Liver (tissue), 9 donors: ENCODE results near the gene ADPRS. TPM values are rescaled to one million over a fixed set of nuclear protein-coding genes. Genes with fewer than 3 reads are reported as not detected.

Source experiments
- DNase-seq: peaks from one replicate; pipeline ENCODE4 v3.0.0-alpha.2; 2017; ENCODE audit warnings: low spot score
- H3K27ac ChIP-seq, 2 donors: one replicate each; pipeline ENCODE4 v1.7.0; 2013; ENCODE audit warnings: inconsistent platforms in 2 of 2, low read length in 2 of 2, control low read depth in 1 of 2, low read depth in 1 of 2, mild to moderate bottlenecking in 1 of 2
- H3K27me3 ChIP-seq, 4 donors: one replicate each; pipeline versions ENCODE4 v1.6.1 to v1.7.0; 2013; ENCODE audit warnings: low read length in 3 of 4, inconsistent platforms in 1 of 4, mild to moderate bottlenecking in 1 of 4, moderate library complexity in 1 of 4; ENCODE audit not compliant: control insufficient read depth in 4 of 4, insufficient read depth in 4 of 4
- H3K36me3 ChIP-seq, 4 donors: one replicate each; pipeline versions ENCODE4 v1.6.1 to v1.7.0; 2013; ENCODE audit warnings: low read length in 3 of 4, mild to moderate bottlenecking in 3 of 4, low read depth in 1 of 4, moderate library complexity in 1 of 4; ENCODE audit not compliant: control insufficient read depth in 4 of 4, insufficient read depth in 3 of 4
- H3K4me1 ChIP-seq, 4 donors: one replicate each; pipeline versions ENCODE4 v1.6.1 to v1.7.0; 2013; ENCODE audit warnings: low read length in 3 of 4, mild to moderate bottlenecking in 3 of 4, moderate library complexity in 1 of 4; ENCODE audit not compliant: control insufficient read depth in 4 of 4, insufficient read depth in 4 of 4
- H3K4me3 ChIP-seq, 3 donors: one replicate each; pipeline versions ENCODE4 v1.6.1 to v1.7.0; 2013; ENCODE audit warnings: low read length in 3 of 3, control low read depth in 1 of 3, low read depth in 1 of 3, mild to moderate bottlenecking in 1 of 3
- H3K9ac ChIP-seq, 2 donors: one replicate each; pipeline ENCODE4 v1.7.0; 2013; ENCODE audit warnings: low read length in 2 of 2, mild to moderate bottlenecking in 2 of 2, moderate library complexity in 2 of 2, control low read depth in 1 of 2, low read depth in 1 of 2
- H3K9me3 ChIP-seq, 4 donors: one replicate each; pipeline versions ENCODE4 v1.6.1 to v1.7.0; 2013; ENCODE audit warnings: low read length in 3 of 4; ENCODE audit not compliant: control insufficient read depth in 4 of 4
- EGR1 ChIP-seq, 2 donors: IDR thresholded peaks; 2 replicates each; pipeline ENCODE4 v1.6.1; 2016 to 2018; ENCODE audit warnings: antibody characterized with exemption in 2 of 2, low read depth in 2 of 2
- FOXA1 ChIP-seq: IDR thresholded peaks from 2 replicates; pipeline ENCODE4 v1.6.1; 2016; ENCODE audit warnings: antibody characterized with exemption
- FOXA2 ChIP-seq: IDR thresholded peaks from 2 replicates; pipeline ENCODE4 v1.6.1; 2016; ENCODE audit warnings: antibody characterized with exemption
- GABPA ChIP-seq, 2 donors: IDR thresholded peaks in 1 of 2; conservative IDR thresholded peaks in 1 of 2; 2 replicates each; pipeline ENCODE4 v1.6.1; 2016; ENCODE audit warnings: antibody characterized with exemption in 2 of 2, mild to moderate bottlenecking in 1 of 2, moderate library complexity in 1 of 2
- HNF4A ChIP-seq, 2 donors: conservative IDR thresholded peaks; 2 replicates each; pipeline ENCODE4 v1.6.1; 2016; ENCODE audit warnings: antibody characterized with exemption in 2 of 2, mild to moderate bottlenecking in 2 of 2
- HNF4G ChIP-seq: IDR thresholded peaks from 2 replicates; pipeline ENCODE4 v1.6.1; 2016; ENCODE audit warnings: antibody characterized with exemption
- JUND ChIP-seq, 2 donors: IDR thresholded peaks; 2 replicates each; pipeline ENCODE4 v1.6.1; 2016; ENCODE audit warnings: antibody characterized with exemption in 2 of 2
- NR2F2 ChIP-seq: IDR thresholded peaks from 2 replicates; pipeline ENCODE4 v1.6.1; 2016; ENCODE audit warnings: antibody characterized with exemption
- RAD21 ChIP-seq, 2 donors: IDR thresholded peaks; 2 replicates each; pipeline ENCODE4 v1.6.1; 2016; ENCODE audit warnings: antibody characterized with exemption in 2 of 2, mild to moderate bottlenecking in 2 of 2
- RXRA ChIP-seq, 2 donors: IDR thresholded peaks; 2 replicates each; pipeline ENCODE4 v1.6.1; 2017 to 2018; ENCODE audit warnings: antibody characterized with exemption in 2 of 2, mild to moderate bottlenecking in 1 of 2
- SP1 ChIP-seq: IDR thresholded peaks from 2 replicates; pipeline ENCODE4 v1.6.1; 2018; ENCODE audit warnings: antibody characterized with exemption, mild to moderate bottlenecking
- TAF1 ChIP-seq: conservative IDR thresholded peaks from 2 replicates; pipeline ENCODE4 v1.6.1; 2016; ENCODE audit warnings: antibody characterized with exemption, mild to moderate bottlenecking
- YY1 ChIP-seq: IDR thresholded peaks from 2 replicates; pipeline ENCODE4 v1.6.1; 2016; ENCODE audit warnings: antibody characterized with exemption, mild to moderate bottlenecking
- WGBS: extraction: QIAGEN DNeasy Blood & Tissue Kit; methylation state at CpG from one replicate; pipeline ENCODE4 v1.1.7; 2013; 5-methylcytosine and 5-hydroxymethylcytosine counted together
- polyA plus RNA-seq, 2 donors: library from polyadenylated mRNA; stranded (reverse) in 1 of 2; unstranded in 1 of 2; fragments of 200-250 nt in 1 of 2; fragments of >200 nt in 1 of 2; fragmentation: Nextera tagmentation in 1 of 2; extraction: Ambion mirVana in 1 of 2; gene quantifications; one replicate each; pipeline versions ENCODE4 v1.2.1 to v1.2.3, GENCODE V29; 2013 to 2015
- total RNA-seq, 2 donors: library from RNA; depleted of rRNA; stranded (reverse); fragments of >200 nt; gene quantifications; one replicate each; pipeline ENCODE4 v1.2.3, GENCODE V29; 2014
- TF ChIP-seq, protein P1 (sequence below): IDR thresholded peaks from 2 replicates; pipeline ENCODE4 v1.6.1; 2016; ENCODE audit warnings: antibody characterized with exemption, mild to moderate bottlenecking
- TF ChIP-seq, protein P2 (sequence below): IDR thresholded peaks from 2 replicates; pipeline ENCODE4 v1.6.1; 2016; ENCODE audit warnings: antibody characterized with exemption
- TF ChIP-seq, protein P3 (sequence below): fragments of 150-350 bp; IDR thresholded peaks from 2 replicates; pipeline ENCODE4 v1.5.1; 2017; ENCODE audit warnings: improper control_type of control experiment, low read depth, low read length; ENCODE audit not compliant: missing input control
- TF ChIP-seq, protein P4 (sequence below): IDR thresholded peaks from 2 replicates; pipeline ENCODE4 v1.6.1; 2016; ENCODE audit warnings: antibody characterized with exemption
- TF ChIP-seq, protein P5 (sequence below): IDR thresholded peaks from 2 replicates; pipeline ENCODE4 v1.6.1; 2016; ENCODE audit warnings: antibody characterized with exemption
- donor health status: healthy.
- donor health status: healthy.
- donor health status: healthy.
- donor health status: healthy.
- donor health status: healthy.

Gene ADPRS
- total and polyA plus RNA-seq, 4 donors, result 9.4 to 13.1 (median 11.0) TPM

DNA sequence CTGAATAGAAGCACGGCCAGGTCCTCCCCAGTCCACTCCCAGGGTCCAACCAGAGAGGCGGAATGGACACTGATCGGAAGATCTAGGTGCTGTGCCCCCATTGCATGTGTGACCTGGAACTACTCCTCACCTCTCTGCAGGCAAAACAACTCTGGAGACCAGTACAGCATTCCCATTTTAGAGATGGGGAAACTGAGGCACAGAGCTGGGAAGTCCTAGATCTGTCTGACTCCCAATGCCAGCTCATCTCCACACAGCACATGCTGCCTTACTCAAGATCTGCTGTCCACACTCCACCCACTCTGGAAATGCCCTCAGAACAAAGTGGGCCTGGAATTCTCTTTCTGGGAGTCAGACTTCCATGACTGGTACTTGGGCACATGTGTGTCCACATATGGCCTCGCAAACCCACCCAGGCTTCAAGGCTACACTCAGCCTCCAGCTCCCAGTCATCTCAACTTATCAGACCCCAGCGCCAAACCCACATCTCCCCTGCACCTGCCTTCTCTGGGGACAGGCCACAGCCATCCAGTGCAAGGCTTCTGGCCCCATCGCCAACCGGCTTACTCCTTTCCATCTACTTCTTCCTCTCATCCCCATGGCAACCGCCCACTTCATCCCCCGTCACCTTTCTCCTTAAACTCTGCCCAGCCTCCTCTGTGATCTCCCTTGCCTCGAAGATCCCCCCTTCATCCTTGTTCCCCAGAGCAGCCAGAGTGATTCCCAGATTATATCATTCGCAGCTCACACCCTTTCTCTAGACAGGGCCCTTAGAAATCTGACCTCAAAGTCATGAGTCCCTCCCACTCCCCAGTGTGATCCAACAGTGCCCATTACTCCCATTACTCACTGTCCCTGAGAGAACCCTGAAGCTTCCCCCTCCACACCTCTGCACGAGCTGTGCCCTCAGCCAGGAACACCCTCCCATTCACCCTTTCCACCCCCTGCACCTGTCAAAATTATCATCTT is 33.7 kb downstream of the ADPRS start:
- Histone ChIP-seq H3K4me1 (peaks cover 0 to 3% (median 0%) of the 10 kb centered on the region in 4 donors), H3K4me3 (no peak overlapping the region), H3K36me3 (no peaks in the 10 kb centered on the region), H3K27me3 (no peaks in the 10 kb centered on the region), H3K9ac (no peak overlapping the region), H3K9me3 (no peaks in the 10 kb centered on the region), H3K27ac (no peak overlapping the region)
- DNase-seq, result no peak
- 90% methylated on average over 12 of the region's 12 CpGs for WGBS
- TF ChIP-seq HNF4G (no peak), SP1 (no peak), TAF1 (no peak)
- TF ChIP-seq, protein P1, sequence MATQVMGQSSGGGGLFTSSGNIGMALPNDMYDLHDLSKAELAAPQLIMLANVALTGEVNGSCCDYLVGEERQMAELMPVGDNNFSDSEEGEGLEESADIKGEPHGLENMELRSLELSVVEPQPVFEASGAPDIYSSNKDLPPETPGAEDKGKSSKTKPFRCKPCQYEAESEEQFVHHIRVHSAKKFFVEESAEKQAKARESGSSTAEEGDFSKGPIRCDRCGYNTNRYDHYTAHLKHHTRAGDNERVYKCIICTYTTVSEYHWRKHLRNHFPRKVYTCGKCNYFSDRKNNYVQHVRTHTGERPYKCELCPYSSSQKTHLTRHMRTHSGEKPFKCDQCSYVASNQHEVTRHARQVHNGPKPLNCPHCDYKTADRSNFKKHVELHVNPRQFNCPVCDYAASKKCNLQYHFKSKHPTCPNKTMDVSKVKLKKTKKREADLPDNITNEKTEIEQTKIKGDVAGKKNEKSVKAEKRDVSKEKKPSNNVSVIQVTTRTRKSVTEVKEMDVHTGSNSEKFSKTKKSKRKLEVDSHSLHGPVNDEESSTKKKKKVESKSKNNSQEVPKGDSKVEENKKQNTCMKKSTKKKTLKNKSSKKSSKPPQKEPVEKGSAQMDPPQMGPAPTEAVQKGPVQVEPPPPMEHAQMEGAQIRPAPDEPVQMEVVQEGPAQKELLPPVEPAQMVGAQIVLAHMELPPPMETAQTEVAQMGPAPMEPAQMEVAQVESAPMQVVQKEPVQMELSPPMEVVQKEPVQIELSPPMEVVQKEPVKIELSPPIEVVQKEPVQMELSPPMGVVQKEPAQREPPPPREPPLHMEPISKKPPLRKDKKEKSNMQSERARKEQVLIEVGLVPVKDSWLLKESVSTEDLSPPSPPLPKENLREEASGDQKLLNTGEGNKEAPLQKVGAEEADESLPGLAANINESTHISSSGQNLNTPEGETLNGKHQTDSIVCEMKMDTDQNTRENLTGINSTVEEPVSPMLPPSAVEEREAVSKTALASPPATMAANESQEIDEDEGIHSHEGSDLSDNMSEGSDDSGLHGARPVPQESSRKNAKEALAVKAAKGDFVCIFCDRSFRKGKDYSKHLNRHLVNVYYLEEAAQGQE, result no peak
- TF ChIP-seq, protein P2, sequence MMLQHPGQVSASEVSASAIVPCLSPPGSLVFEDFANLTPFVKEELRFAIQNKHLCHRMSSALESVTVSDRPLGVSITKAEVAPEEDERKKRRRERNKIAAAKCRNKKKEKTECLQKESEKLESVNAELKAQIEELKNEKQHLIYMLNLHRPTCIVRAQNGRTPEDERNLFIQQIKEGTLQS, result no peak
- TF ChIP-seq, protein P3, sequence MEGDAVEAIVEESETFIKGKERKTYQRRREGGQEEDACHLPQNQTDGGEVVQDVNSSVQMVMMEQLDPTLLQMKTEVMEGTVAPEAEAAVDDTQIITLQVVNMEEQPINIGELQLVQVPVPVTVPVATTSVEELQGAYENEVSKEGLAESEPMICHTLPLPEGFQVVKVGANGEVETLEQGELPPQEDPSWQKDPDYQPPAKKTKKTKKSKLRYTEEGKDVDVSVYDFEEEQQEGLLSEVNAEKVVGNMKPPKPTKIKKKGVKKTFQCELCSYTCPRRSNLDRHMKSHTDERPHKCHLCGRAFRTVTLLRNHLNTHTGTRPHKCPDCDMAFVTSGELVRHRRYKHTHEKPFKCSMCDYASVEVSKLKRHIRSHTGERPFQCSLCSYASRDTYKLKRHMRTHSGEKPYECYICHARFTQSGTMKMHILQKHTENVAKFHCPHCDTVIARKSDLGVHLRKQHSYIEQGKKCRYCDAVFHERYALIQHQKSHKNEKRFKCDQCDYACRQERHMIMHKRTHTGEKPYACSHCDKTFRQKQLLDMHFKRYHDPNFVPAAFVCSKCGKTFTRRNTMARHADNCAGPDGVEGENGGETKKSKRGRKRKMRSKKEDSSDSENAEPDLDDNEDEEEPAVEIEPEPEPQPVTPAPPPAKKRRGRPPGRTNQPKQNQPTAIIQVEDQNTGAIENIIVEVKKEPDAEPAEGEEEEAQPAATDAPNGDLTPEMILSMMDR, result no peak

DNA sequence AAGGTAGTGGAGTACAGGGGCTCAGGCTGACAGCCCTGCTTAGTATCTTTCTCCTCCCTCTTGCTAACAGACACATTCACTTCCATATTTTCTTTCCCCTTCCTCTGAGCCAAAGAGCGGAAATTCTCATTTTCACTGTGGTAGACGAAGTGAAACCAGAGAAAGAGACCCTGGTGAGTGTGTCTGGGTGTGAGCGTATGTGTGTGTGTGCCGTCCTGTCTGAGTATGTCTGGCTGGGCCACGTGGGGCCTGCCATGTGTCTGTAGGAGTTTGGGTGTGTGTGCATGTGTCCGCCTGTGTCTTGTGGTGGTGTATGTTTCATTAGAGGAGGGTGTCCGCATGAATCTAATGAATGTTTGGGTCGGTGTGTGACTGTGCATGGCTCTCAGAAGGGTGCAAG is 34.7 kb downstream of the ADPRS start:
- Histone ChIP-seq H3K4me1 (peaks cover 0 to 3% (median 0%) of the 10 kb centered on the region in 4 donors), H3K9me3 (no peaks in the 10 kb centered on the region), H3K9ac (no peak overlapping the region), H3K36me3 (no peaks in the 10 kb centered on the region), H3K27ac (no peak overlapping the region), H3K27me3 (no peaks in the 10 kb centered on the region), H3K4me3 (no peak overlapping the region)
- no peak for DNase-seq
- 70% methylated on average over 8 of the region's 8 CpGs for WGBS
- no peak for TF ChIP-seq RAD21 (IDR thresholded peaks at IDR 0.05)
- no peak for TF ChIP-seq FOXA2
- TF ChIP-seq SP1, result no peak
- no peak for TF ChIP-seq EGR1 (IDR thresholded peaks at IDR 0.05; ENCODE audit: low read depth in 2 of 2)
- TF ChIP-seq HNF4A (conservative IDR thresholded peaks at IDR 0.05), result no peak
- TF ChIP-seq, protein P4, sequence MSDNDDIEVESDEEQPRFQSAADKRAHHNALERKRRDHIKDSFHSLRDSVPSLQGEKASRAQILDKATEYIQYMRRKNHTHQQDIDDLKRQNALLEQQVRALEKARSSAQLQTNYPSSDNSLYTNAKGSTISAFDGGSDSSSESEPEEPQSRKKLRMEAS, result no peak
- no peak for TF ChIP-seq RXRA (IDR thresholded peaks at IDR 0.05)
- no peak for TF ChIP-seq JUND (IDR thresholded peaks at IDR 0.05)
- TF ChIP-seq YY1, result no peak
- TF ChIP-seq HNF4G, result no peak
- no peak for TF ChIP-seq NR2F2
- no peak for TF ChIP-seq TAF1
- TF ChIP-seq, protein P1, result no peak
- TF ChIP-seq GABPA (IDR thresholded peaks at IDR 0.05 in 1 of 2, conservative IDR thresholded peaks at IDR 0.05 in 1 of 2), result no peak
- TF ChIP-seq, protein P2, result no peak
- TF ChIP-seq FOXA1, result no peak
- TF ChIP-seq, protein P5, sequence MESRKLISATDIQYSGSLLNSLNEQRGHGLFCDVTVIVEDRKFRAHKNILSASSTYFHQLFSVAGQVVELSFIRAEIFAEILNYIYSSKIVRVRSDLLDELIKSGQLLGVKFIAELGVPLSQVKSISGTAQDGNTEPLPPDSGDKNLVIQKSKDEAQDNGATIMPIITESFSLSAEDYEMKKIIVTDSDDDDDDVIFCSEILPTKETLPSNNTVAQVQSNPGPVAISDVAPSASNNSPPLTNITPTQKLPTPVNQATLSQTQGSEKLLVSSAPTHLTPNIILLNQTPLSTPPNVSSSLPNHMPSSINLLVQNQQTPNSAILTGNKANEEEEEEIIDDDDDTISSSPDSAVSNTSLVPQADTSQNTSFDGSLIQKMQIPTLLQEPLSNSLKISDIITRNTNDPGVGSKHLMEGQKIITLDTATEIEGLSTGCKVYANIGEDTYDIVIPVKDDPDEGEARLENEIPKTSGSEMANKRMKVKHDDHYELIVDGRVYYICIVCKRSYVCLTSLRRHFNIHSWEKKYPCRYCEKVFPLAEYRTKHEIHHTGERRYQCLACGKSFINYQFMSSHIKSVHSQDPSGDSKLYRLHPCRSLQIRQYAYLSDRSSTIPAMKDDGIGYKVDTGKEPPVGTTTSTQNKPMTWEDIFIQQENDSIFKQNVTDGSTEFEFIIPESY, result no peak
